ENCODE data around the gene GBP2. TPM values are rescaled to one million over a fixed set of nuclear protein-coding genes. Genes with fewer than 3 reads are reported as not detected.
A peak's percentile ranks its signal among the peaks of the same experiment; 100 is the strongest.
"Not testable (repeated sequence)": the region's sequence is repeated elsewhere in the genome, so short reads cannot be mapped to it uniquely, and the experiment has no call there.

The GBP2 gene
- total RNA-seq, 4 donors from 2014 or later: 52.7 to 86.6 (median 62.7) TPM

DNA sequence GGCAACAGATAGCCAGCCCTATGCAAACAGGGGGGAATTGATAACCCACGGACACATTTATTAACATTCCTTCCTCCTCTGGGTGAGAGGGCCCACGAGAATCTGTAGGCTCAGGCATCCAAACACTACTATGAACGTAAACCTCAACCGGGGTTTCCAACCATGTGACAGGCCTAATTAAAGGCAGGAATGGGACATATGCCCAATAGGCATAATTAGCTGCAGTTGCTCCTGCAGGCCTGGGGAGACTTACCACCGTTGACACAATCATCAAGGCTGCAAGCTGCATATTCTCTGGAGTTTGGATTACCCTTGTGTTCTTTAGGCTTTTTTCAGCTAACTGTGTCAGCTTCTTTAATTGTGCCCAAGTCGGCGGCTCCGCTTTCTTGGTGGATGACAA, 38.7 kb downstream of the GBP2 start:
- H3K9me3 ChIP-seq: no peaks in the 10 kb centered on the region
- TF ChIP-seq POLR2A (IDR thresholded peaks at IDR 0.05): no peak
- TF ChIP-seq, protein P1, sequence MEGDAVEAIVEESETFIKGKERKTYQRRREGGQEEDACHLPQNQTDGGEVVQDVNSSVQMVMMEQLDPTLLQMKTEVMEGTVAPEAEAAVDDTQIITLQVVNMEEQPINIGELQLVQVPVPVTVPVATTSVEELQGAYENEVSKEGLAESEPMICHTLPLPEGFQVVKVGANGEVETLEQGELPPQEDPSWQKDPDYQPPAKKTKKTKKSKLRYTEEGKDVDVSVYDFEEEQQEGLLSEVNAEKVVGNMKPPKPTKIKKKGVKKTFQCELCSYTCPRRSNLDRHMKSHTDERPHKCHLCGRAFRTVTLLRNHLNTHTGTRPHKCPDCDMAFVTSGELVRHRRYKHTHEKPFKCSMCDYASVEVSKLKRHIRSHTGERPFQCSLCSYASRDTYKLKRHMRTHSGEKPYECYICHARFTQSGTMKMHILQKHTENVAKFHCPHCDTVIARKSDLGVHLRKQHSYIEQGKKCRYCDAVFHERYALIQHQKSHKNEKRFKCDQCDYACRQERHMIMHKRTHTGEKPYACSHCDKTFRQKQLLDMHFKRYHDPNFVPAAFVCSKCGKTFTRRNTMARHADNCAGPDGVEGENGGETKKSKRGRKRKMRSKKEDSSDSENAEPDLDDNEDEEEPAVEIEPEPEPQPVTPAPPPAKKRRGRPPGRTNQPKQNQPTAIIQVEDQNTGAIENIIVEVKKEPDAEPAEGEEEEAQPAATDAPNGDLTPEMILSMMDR (IDR thresholded peaks at IDR 0.05): no peak

GRCh38 chr1:89085781-89086180, 40.1 kb downstream of the GBP2 start:
- Histone ChIP-seq H3K27ac (no peak overlapping the region), H3K9me3 (no peaks in the 10 kb centered on the region), H3K4me1 (no peaks in the 10 kb centered on the region), H3K27me3 (no peaks in the 10 kb centered on the region), H3K36me3 (no peaks in the 10 kb centered on the region), H3K4me3 (no peak overlapping the region)
- no peak for TF ChIP-seq POLR2A (IDR thresholded peaks at IDR 0.05)
- TF ChIP-seq, protein P1 (IDR thresholded peaks at IDR 0.05): peak in 5 of 6 experiments; percentile 39 to 78 (median 65)
- peak in 2 of 3 donors; percentile 37 to 62 for DNase-seq

More for the DNA sequence above, 38.7 kb downstream of the GBP2 start:
- DNase-seq: no peak
- no peak overlapping the region for H3K4me3 ChIP-seq
- no peaks in the 10 kb centered on the region for H3K36me3 ChIP-seq
- H3K27ac ChIP-seq: no peak overlapping the region
- H3K27me3 ChIP-seq: no peaks in the 10 kb centered on the region
- H3K4me1 ChIP-seq: no peaks in the 10 kb centered on the region

DNA sequence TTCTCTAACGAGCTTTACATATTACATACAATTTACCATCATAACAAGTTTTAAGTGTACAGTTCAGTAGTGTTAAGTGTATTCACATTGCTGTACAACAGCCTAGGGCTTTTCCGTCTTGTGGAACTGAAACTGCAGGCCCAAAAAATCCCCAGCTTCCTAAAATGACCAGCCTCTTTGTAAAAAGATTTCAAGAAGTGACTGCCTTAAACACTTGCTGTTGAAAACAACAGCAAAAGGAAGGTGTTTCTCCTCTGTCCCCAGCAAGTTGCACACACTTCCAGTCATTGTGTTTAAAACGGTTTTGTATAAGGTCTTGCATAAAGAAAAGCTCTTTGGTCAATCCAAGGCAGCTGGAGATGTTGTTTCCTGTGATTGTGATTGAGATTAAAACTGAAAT, 44.9 kb downstream of the GBP2 start:
- DNase-seq: no peak
- H3K4me1 ChIP-seq: no peaks in the 10 kb centered on the region
- H3K27ac ChIP-seq: no peak overlapping the region
- no peaks in the 10 kb centered on the region for H3K36me3 ChIP-seq
- no peaks in the 10 kb centered on the region for H3K27me3 ChIP-seq
- no peak overlapping the region for H3K4me3 ChIP-seq
- TF ChIP-seq, protein P1 (IDR thresholded peaks at IDR 0.05): no peak
- no peak for TF ChIP-seq POLR2A (IDR thresholded peaks at IDR 0.05)
- H3K9me3 ChIP-seq: no peaks in the 10 kb centered on the region

DNA sequence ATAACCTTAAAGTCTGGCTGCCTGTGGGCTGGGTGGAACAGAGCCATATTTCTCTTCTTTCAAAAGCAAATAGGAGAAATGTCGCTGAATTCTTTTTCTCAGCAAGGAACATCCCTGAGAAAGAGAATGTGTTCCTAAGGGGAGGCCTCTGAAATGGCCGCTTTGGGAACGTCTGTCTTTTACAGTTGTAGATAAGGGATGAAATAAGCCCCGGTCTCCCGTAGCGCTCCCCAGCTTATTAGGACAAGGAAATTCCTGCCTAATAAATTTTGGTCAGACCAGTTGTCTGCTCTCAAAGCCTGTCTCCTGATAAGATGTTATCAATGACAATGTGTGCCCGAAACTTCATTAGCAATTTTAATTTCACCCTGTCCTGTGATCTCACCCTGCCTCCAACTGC, 45.8 kb downstream of the GBP2 start:
- not testable (repeated sequence) for H3K9me3 ChIP-seq, H3K36me3 ChIP-seq, H3K27me3 ChIP-seq, H3K4me3 ChIP-seq, DNase-seq, H3K4me1 ChIP-seq, H3K27ac ChIP-seq

GRCh38 chr1:89072466-89073065, 53.3 kb downstream of the GBP2 start:
- H3K27me3 ChIP-seq, H3K9me3 ChIP-seq, H3K4me1 ChIP-seq, H3K4me3 ChIP-seq, DNase-seq, H3K36me3 ChIP-seq, H3K27ac ChIP-seq: not testable (repeated sequence)

DNA sequence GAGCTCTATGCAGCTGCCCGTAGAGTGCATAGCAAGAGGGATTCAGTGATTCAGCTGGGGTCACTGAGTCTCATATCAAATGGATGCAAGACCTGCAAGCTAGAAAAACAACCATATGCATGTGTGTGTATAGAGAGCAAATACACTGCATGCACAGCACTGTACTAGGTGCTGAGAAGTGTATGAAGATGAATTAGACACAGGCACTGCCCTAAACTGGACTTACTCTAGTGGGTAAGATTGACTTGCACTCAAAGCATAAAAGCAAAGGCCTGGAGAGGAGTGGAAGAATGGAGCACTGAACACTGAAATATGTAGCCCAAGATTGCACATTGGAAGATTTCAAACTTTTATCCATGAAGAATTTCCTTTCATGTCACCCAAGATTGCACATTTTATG, 55.4 kb downstream of the GBP2 start:
- DNase-seq: no peak
- H3K4me3 ChIP-seq: peak overlapping the region in 2 of 4 donors; percentile 38 to 43
- no peaks in the 10 kb centered on the region for H3K27me3 ChIP-seq
- H3K27ac ChIP-seq: peak overlapping the region in 2 of 4 donors; percentile 32 to 44
- no peaks in the 10 kb centered on the region for H3K9me3 ChIP-seq
- H3K36me3 ChIP-seq: no peaks in the 10 kb centered on the region
- no peaks in the 10 kb centered on the region for H3K4me1 ChIP-seq
- TF ChIP-seq, protein P1 (IDR thresholded peaks at IDR 0.05): no peak
- TF ChIP-seq POLR2A (IDR thresholded peaks at IDR 0.05): no peak

GRCh38 chr1:89069951-89070350, 56.0 kb downstream of the GBP2 start:
- TF ChIP-seq, protein P1 (IDR thresholded peaks at IDR 0.05): no peak
- TF ChIP-seq POLR2A (IDR thresholded peaks at IDR 0.05): no peak
- no peaks in the 10 kb centered on the region for H3K36me3 ChIP-seq
- H3K27ac ChIP-seq: peak overlapping the region in 3 of 4 donors; percentile 32 to 44 (median 41)
- no peaks in the 10 kb centered on the region for H3K27me3 ChIP-seq
- no peaks in the 10 kb centered on the region for H3K4me1 ChIP-seq
- H3K9me3 ChIP-seq: no peaks in the 10 kb centered on the region
- no peak for DNase-seq
- H3K4me3 ChIP-seq: peak overlapping the region in 3 of 4 donors; percentile 11 to 43 (median 38)

Measured in Peyer's patch (tissue), 4 donors.